CD8-positive, alpha-beta memory T cell (primary cell): ENCODE results near the gene ASCC3. TPM values are rescaled to one million over a fixed set of nuclear protein-coding genes. Genes with fewer than 3 reads are reported as not detected.

Source experiments
- CTCF ChIA-PET: fragments of 350-600 bp; sonication (Branson Sonifier 250); formaldehyde crosslinking; loops from one replicate; lab custom pipeline; 2021; ENCODE audit warnings: antibody characterized with exemption; lab: Charles Lee
- POLR2A ChIA-PET: fragments of 350-600 bp; sonication (Branson Sonifier 250); formaldehyde crosslinking; loops from one replicate; lab custom pipeline; 2021; ENCODE audit warnings: antibody characterized with exemption; lab: Charles Lee
- DNase-seq, 5 donors: peaks; one replicate each; pipeline versions ENCODE4 v3.0.0 to v3.0.0-alpha.2; 2020 to 2022; ENCODE audit warnings: mixed read lengths in 1 of 5
- H3K27ac ChIP-seq: one replicate; pipeline ENCODE4 v1.7.0; 2013; ENCODE audit warnings: low read depth, mild to moderate bottlenecking, low read length, moderate library complexity
- H3K27me3 ChIP-seq: 2 replicates; pipeline ENCODE4 v1.7.0; 2013; ENCODE audit warnings: low read length, mild to moderate bottlenecking; ENCODE audit not compliant: insufficient read depth, poor library complexity, severe bottlenecking
- H3K36me3 ChIP-seq: 2 replicates; pipeline ENCODE4 v1.7.0; 2013; ENCODE audit warnings: mild to moderate bottlenecking, low read length, moderate library complexity; ENCODE audit not compliant: insufficient read depth
- H3K4me1 ChIP-seq: 2 replicates; pipeline ENCODE4 v1.7.0; 2013; ENCODE audit warnings: mild to moderate bottlenecking, low read length, moderate library complexity; ENCODE audit not compliant: insufficient read depth
- H3K4me3 ChIP-seq: 2 replicates; pipeline ENCODE4 v1.7.0; 2013; ENCODE audit warnings: mild to moderate bottlenecking, low read length
- H3K9me3 ChIP-seq: 2 replicates; pipeline ENCODE4 v1.7.0; 2013; ENCODE audit warnings: mild to moderate bottlenecking, low read length
- H3K27ac Mint-ChIP-seq, 8 donors: one replicate each; pipeline ENCODE4 v1.8.0; 2020 to 2021; ENCODE audit warnings: mixed read lengths in 8 of 8, mild to moderate bottlenecking in 6 of 8, inconsistent platforms in 3 of 8, moderate library complexity in 3 of 8
- H3K27me3 Mint-ChIP-seq, 2 donors: one replicate each; pipeline ENCODE4 v1.8.0; 2020 to 2021; ENCODE audit warnings: mixed read lengths in 2 of 2, mild to moderate bottlenecking in 1 of 2, moderate library complexity in 1 of 2
- H3K36me3 Mint-ChIP-seq, 3 donors: one replicate each; pipeline ENCODE4 v1.8.0; 2020 to 2021; ENCODE audit warnings: mixed read lengths in 3 of 3, inconsistent platforms in 1 of 3, mild to moderate bottlenecking in 1 of 3
- H3K4me1 Mint-ChIP-seq, 3 donors: one replicate each; pipeline ENCODE4 v1.8.0; 2020 to 2021; ENCODE audit warnings: mixed read lengths in 3 of 3, inconsistent platforms in 1 of 3, mild to moderate bottlenecking in 1 of 3
- H3K4me3 Mint-ChIP-seq, 7 donors: one replicate each; pipeline ENCODE4 v1.8.0; 2020 to 2021; ENCODE audit warnings: mixed read lengths in 7 of 7, mild to moderate bottlenecking in 6 of 7, moderate library complexity in 4 of 7, inconsistent platforms in 2 of 7
- H3K9me3 Mint-ChIP-seq, 5 donors: one replicate each; pipeline ENCODE4 v1.8.0; 2020 to 2022; ENCODE audit warnings: mixed read lengths in 5 of 5, mild to moderate bottlenecking in 3 of 5, moderate library complexity in 2 of 5, inconsistent platforms in 1 of 5
- polyA plus RNA-seq: library from polyadenylated mRNA; unstranded; fragments of 300-500 nt; fragmentation: Illumina TruSeq; gene quantifications from one replicate; pipeline ENCODE4 v1.2.3, GENCODE V29; 2021
- total RNA-seq, 2 experiments: library from RNA; stranded (reverse); gene quantifications; one replicate each; pipeline ENCODE4 v1.2.3, GENCODE V29; 2021

Gene ASCC3
- total and polyA plus RNA-seq, 3 experiments from 2014 or later: 26.8 to 65.1 (median 64.0) TPM

DNA sequence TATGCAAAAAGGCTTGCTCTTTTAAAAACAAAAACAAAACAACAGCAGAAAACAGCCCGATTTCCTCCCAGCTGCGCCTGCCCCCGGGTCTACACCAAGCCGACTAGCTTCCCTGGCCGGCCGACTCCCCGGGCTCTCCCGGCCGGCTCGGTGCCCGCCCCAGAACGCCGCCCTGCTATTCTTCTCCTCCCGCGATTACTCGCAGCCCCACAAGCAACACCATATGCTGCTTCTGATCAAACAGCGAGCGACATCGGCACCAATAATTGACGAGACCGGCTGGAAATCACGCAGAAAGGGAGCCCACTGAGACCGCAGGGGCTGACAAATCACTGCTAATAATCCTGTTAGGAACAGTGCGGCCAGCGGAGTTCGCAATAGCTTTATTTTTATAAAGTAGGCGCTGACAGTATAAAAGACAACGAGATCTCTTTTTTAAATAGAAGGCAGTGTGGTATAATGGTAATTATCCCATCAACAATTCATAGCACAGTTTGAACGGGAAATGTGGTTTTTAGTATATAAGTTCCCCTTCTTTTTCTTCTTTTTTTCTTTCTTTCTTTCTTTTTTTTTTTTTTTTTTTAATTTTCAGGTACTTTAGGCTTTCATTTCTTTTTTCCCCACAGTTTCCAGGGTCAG lies 419.7 kb downstream of the ASCC3 start:
- H3K4me1 ChIP-seq: no peaks in the 10 kb centered on the region
- H3K27ac ChIP-seq: no peak overlapping the region
- ChIA-PET CTCF (interaction anchor here (1.4 kb wide), 1 partner anchor 19 kb away, joined by 5 read pairs; no protein-coding TSS in a partner anchor), POLR2A (interaction anchor here (0.6 kb wide), 1 partner anchor 871 kb away, joined by 4 read pairs; no protein-coding TSS in a partner anchor)
- no peaks in the 10 kb centered on the region for H3K9me3 ChIP-seq
- H3K27me3 ChIP-seq: peaks cover 86% of the 10 kb centered on the region
- Mint-ChIP-seq H3K27ac (no peak overlapping the region), H3K4me1 (peaks cover 14 to 24% (median 23%) of the 10 kb centered on the region in 3 donors), H3K9me3 (peaks cover 40 to 63% (median 49%) of the 10 kb centered on the region in 5 donors), H3K36me3 (peaks cover 0 to 15% (median 1%) of the 10 kb centered on the region in 3 donors), H3K27me3 (peaks cover 46 to 94% of the 10 kb centered on the region in 2 donors), H3K4me3 (peak overlapping the region in 5 of 7 donors; percentile 26 to 52 (median 33))
- no peak for DNase-seq
- H3K4me3 ChIP-seq: no peak overlapping the region
- no peaks in the 10 kb centered on the region for H3K36me3 ChIP-seq

- no peaks in the 10 kb centered on the region for H3K4me1 ChIP-seq
- no peak overlapping the region for H3K27ac ChIP-seq
- POLR2A ChIA-PET: interaction anchor here (0.6 kb wide), 1 partner anchor 870 kb away, joined by 4 read pairs; no protein-coding TSS in a partner anchor
- H3K4me1 Mint-ChIP-seq: peaks cover 13 to 23% (median 21%) of the 10 kb centered on the region in 3 donors
- peaks cover 39 to 94% of the 10 kb centered on the region in 2 donors for H3K27me3 Mint-ChIP-seq
- H3K27me3 ChIP-seq: peaks cover 86% of the 10 kb centered on the region
- no peak for DNase-seq
- no peak overlapping the region for H3K4me3 Mint-ChIP-seq
- H3K36me3 ChIP-seq: no peaks in the 10 kb centered on the region
- H3K36me3 Mint-ChIP-seq: peaks cover 0 to 13% (median 1%) of the 10 kb centered on the region in 3 donors
- no peaks in the 10 kb centered on the region for H3K9me3 ChIP-seq
- no peak overlapping the region for H3K27ac Mint-ChIP-seq
- CTCF ChIA-PET: interaction anchor here (1.4 kb wide), 1 partner anchor 20 kb away, joined by 5 read pairs; no protein-coding TSS in a partner anchor
- H3K4me3 ChIP-seq: no peak overlapping the region
- peaks cover 40 to 64% (median 51%) of the 10 kb centered on the region in 5 donors for H3K9me3 Mint-ChIP-seq
Observed at GRCh38 chr6:100460650-100461204, 420.4 kb downstream of the ASCC3 start.

- peaks cover 10 to 18% (median 13%) of the 10 kb centered on the region in 3 donors for H3K4me1 Mint-ChIP-seq
- H3K4me3 Mint-ChIP-seq: no peak overlapping the region
- POLR2A ChIA-PET: no interaction called here
Observed at GRCh38 chr6:100459592-100460184, 421.4 kb downstream of the ASCC3 start.

GRCh38 chr6:100458841-100459591 lies 422.1 kb downstream of the ASCC3 start:
- H3K4me1 ChIP-seq: no peaks in the 10 kb centered on the region
- ChIA-PET CTCF (no interaction called here), POLR2A (no interaction called here)

More at GRCh38 chr6:100459592-100460184, 421.4 kb downstream of the ASCC3 start:
- H3K9me3 ChIP-seq: no peaks in the 10 kb centered on the region
- Mint-ChIP-seq H3K9me3 (peaks cover 41 to 65% (median 50%) of the 10 kb centered on the region in 5 donors), H3K27me3 (peaks cover 31 to 86% of the 10 kb centered on the region in 2 donors), H3K36me3 (peaks cover 0 to 13% (median 1%) of the 10 kb centered on the region in 3 donors), H3K27ac (no peak overlapping the region)
- no peak for DNase-seq
- peaks cover 86% of the 10 kb centered on the region for H3K27me3 ChIP-seq
- no peaks in the 10 kb centered on the region for H3K36me3 ChIP-seq
- no peak overlapping the region for H3K4me3 ChIP-seq
- H3K27ac ChIP-seq: no peak overlapping the region
- H3K4me1 ChIP-seq: no peaks in the 10 kb centered on the region
- CTCF ChIA-PET: no interaction called here

More at GRCh38 chr6:100458841-100459591, 422.1 kb downstream of the ASCC3 start:
- no peak overlapping the region for H3K4me3 ChIP-seq
- Mint-ChIP-seq H3K27ac (no peak overlapping the region), H3K9me3 (peaks cover 44 to 70% (median 51%) of the 10 kb centered on the region in 5 donors), H3K4me1 (peaks cover 10 to 18% (median 13%) of the 10 kb centered on the region in 3 donors), H3K36me3 (peaks cover 0 to 13% (median 1%) of the 10 kb centered on the region in 3 donors), H3K27me3 (peaks cover 29 to 80% of the 10 kb centered on the region in 2 donors), H3K4me3 (no peak overlapping the region)
- no peak overlapping the region for H3K27ac ChIP-seq
- H3K9me3 ChIP-seq: no peaks in the 10 kb centered on the region
- H3K27me3 ChIP-seq: peaks cover 89% of the 10 kb centered on the region
- DNase-seq: no peak
- H3K36me3 ChIP-seq: no peaks in the 10 kb centered on the region
